Spleen (tissue), 7 donors: ENCODE measurements around the gene SLC30A10.

ENCODE experiments used
- CTCF ChIP-seq, 11 experiments: fragments of 200-600 bp in 7 of 11; fragments of 450-650 bp in 4 of 11; sonication (generic) in 4 of 11; IDR thresholded peaks in 8 of 11; conservative IDR thresholded peaks in 3 of 11; 1 replicate in 7 of 11; 2 replicates in 4 of 11; pipeline versions ENCODE4 v1.4.0 to v1.8.0; 2016 to 2021; ENCODE audit warnings: antibody characterized with exemption in 11 of 11, inconsistent platforms in 4 of 11, mild to moderate bottlenecking in 1 of 11
- POLR2A ChIP-seq, 3 donors: fragments of 450-650 bp; IDR thresholded peaks; one replicate each; pipeline ENCODE4 v1.5.1; 2017; ENCODE audit warnings: antibody characterized with exemption in 3 of 3, mild to moderate bottlenecking in 1 of 3
- donor health status: DM: no; HTN: no; CAD: no; lungs with moderate emphysema.
- donor health status: DM: no; HTN: no; CAD: no.
- donor health status: DM: no; HTN: no; CAD: no.

DNA sequence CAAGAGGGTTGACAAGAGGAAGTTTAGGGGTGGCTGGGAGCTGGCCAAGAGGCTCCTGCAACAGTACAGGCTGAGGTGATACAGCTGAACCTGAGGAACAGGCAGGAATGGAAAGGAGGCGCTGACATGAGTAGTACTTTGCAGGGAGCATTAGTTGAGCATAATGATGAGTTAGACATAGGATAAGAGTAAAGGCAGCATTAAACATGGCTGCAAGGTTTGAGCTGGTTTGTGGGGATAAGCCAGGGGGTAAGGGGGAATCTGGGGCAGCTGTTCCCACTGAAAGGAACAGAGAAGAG lies 20.6 kb downstream of the SLC30A10 start:
- no peak for TF ChIP-seq POLR2A (IDR thresholded peaks at IDR 0.05)
- no peak for TF ChIP-seq CTCF (IDR thresholded peaks at IDR 0.05 in 8 of 11, conservative IDR thresholded peaks at IDR 0.05 in 3 of 11)
